ENCODE measurements around the gene LPAR3.

- TF ChIP-seq CTCF (IDR thresholded peaks at IDR 0.05) (no peak), EZH2 (IDR thresholded peaks at IDR 0.05) (no peak)
Observed at GRCh38 chr1:84896279-84896678, 3.3 kb upstream of the LPAR3 start.
